NCI-H187 treated with DMSO at 0.1 percent for 48 hours (cell line): ENCODE measurements around the gene DEFB112.

ENCODE experiments used
- DNase-seq: peaks from one replicate; lab custom pipeline; 2025; lab: John Stamatoyannopoulos, UW

DEFB112 gene, protein sequence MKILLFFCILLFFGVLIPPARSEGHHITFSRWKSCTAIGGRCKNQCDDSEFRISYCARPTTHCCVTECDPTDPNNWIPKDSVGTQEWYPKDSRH

DNA sequence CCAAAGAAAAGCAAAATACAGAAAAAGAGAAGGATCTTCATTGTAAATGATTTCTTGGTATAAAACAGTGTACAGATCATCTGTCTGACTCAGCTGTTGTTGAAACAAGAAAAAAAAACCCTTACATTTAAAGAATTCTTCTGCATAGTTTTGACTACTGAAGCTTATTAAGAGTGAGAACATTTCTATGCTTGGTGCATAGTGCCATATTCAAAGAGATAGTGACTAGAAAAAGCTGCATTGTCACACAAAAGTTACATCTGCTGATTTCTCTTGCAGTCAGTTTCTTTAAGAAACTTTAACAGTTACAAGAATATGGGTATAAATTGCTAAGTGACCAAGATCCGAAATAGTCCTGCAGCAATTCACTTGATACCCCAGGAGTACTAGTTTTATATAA, at the start of gene DEFB112:
Gene DEFB112, minus strand, starts transcription at position 101 of the 400 bp plus-strand sequence. Its CDS starts 60 bp downstream, at position 41.
- no peak for DNase-seq

DNA sequence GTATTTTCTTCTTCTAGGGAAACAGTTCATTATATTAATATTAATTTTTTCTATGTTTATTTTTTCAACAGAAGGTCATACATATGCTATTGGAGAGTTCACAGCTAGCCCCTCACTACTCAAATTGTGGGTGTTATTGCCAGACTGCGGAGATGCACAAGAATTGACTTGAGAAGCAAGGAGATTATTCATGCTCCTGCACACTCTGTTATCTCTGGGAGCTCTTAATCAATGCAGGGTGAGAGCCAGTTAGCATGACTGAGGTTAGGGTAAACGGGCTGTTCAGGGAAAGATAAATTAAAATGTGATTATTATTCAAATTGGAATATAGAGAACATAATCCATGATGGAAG, 48.9 kb upstream of the DEFB112 start:
- no peak for DNase-seq

DNA sequence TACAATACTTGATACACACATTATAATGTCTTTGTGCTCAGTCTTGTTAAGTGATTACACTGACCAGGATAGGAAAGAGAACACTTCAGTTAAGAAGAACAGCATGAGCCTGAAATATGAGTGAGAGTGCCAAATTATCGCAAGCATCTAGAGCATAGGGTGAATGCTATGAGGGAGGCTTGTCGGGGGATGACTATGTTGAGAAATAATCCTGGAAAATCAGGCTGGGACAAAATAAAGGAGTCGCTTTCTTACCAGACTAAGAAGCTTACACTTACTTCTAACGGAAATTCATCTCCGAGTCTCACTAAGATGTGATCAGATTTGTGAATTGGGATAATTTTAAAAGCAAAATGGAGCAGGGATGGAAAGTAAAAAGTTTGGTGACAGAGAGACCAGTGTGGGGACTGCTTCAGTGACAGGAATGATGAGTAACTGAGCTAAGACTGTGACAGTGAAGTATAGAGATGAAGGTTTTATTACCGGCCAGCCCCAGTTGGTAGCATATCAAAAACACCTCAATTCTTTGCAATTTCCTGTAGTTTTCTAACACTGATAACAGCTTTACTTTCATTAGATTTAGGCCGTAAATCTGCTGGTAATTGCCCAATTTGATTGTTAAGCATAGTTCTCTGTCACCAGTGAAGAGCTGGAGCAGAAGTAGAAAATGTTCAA, 48.4 kb upstream of the DEFB112 start:
- DNase-seq = no peak

DNA sequence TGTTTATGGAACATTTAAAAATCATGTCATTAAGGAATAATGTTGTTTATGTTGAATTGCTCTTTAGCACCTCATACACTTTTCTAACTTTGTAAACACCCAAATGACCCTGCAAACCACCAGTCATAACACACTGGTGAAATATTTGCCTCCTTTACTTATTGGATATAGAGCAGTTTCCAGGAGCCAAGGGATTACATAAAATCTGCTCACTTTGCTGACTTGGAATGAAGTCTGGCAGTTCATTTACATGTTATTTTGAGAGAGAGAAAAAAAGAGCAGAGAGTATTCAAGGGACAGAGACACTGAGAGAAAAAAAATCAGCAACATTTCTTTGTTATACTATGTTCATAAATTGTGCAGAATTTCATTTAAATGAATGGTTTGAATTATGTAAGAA, 46.6 kb upstream of the DEFB112 start:
- no peak for DNase-seq

DNA sequence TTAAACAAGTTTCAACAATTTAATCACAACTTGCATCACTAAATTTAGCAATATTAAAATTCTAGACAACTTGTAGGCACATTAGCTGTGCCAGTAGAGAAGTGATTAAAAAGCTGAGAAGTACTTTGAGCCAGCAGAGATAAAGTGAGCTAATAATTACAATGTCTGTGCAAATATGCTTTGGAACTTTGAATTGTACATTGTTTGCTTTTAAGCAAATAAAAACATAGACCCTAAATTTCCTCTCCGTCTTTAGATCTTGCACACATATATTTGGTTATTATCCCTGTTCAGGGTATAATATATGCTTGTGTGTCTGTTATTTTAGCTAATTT, 44.2 kb upstream of the DEFB112 start:
- DNase-seq = no peak

DNA sequence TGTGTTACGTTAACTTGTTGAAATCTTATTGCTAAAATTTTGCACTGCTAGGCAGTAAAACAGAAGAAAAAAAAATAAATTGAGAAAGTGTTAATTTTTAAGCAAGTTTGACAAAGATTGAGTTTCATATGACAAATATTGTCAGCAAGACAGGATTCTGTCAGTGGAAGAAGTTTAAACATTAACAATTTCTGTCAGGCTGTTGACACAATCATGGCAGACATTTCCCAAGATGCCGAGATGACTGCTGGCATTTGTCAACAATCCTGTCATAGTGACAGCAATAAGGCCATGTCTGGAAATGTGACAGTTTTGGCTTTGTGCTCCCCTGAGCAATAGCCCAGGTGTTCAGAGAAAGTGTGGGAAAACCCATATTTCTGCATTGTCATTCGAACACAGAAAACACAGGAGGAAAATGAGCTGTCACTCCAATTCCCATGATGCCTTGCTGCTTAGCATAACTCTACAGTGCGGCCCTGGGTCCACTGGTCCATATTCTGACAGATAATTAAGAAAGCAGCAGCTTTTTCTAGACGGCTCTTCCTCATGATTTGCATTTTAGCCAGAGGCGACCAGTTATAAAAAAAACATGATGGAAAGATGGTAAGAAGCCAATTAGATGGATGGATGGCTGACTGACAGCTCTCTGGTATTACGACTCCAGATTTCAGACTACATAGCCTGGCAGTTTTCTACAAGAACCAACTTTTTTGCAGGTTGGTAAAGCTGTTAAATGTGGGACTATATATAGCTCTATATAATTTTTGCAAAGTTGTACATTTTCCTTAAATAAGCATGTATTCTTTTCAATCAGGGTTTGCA, 43.6 kb upstream of the DEFB112 start:
- DNase-seq = no peak

- no peak for DNase-seq
Measured at GRCh38 chr6:50091641-50092040, 41.9 kb upstream of the DEFB112 start.

GRCh38 chr6:50089911-50090310, 40.2 kb upstream of the DEFB112 start:
- no peak for DNase-seq

- no peak for DNase-seq
Measured at GRCh38 chr6:50087231-50087954, 37.7 kb upstream of the DEFB112 start.

DNA sequence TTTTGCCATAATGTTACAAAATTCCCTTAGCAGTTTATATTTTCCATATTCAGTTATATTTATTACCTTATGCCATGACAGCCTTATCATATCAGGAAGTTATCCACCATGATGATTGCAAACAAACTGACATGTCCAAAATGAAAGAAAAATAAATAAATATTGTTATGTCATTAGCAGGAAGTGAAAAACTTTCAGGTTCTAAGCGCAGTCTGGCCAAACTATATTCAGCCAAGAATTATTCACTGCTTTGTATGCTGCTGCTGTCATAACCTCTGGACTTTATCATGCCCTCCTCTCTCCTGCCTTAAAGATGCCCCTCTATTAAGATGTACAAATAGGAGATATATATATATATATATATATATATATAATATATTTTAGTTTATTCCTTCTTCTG, 27.7 kb upstream of the DEFB112 start:
- DNase-seq = no peak

- DNase-seq = no peak
Measured at GRCh38 chr6:50076431-50076830, 26.7 kb upstream of the DEFB112 start.

- DNase-seq = no peak
Measured at GRCh38 chr6:50071921-50072320, 22.2 kb upstream of the DEFB112 start.

- no peak for DNase-seq
Measured at GRCh38 chr6:50070101-50070500, 20.4 kb upstream of the DEFB112 start.

DNA sequence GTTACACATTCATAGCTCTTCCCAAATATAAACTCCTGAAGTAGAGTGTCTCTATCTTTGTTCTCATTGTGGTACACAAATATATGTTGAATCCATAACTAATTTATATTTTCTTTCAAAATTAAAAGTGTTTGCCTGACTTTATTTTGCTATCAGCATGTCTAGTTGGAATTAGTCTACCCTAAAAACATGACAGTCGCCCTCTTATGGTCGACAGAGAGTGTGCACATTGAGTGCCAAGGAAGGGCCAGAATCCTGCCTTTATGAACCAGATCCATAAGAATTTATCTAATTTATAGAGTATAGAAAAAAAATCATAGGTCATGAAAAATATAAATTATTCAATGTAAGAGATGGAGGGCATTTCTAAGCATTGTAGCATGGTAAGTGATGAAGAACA, 12.3 kb upstream of the DEFB112 start:
- DNase-seq = no peak

GRCh38 chr6:50056242-50056641, 6.5 kb upstream of the DEFB112 start:
- no peak for DNase-seq

DNA sequence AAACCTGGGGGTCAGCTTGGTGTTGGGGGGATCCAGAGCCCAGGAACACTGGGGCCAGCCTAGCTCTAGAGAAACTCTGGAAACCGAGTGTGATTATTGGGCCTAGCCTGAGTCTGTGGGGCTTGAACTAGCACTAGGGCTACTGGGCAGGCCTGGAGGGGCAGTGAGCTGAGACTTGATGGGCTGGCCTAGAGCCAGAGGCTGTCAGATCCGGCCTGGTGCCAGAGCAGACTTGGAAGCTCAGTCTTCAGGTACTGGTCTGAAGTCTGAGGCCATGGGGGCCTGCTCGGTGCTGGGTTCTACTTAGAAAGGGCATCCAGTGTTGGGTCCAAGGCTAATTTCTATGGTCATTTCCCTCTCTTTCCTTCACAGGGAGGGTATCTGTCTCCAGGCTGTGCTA, 2.7 kb downstream of the DEFB112 start:
- DNase-seq = no peak

DNA sequence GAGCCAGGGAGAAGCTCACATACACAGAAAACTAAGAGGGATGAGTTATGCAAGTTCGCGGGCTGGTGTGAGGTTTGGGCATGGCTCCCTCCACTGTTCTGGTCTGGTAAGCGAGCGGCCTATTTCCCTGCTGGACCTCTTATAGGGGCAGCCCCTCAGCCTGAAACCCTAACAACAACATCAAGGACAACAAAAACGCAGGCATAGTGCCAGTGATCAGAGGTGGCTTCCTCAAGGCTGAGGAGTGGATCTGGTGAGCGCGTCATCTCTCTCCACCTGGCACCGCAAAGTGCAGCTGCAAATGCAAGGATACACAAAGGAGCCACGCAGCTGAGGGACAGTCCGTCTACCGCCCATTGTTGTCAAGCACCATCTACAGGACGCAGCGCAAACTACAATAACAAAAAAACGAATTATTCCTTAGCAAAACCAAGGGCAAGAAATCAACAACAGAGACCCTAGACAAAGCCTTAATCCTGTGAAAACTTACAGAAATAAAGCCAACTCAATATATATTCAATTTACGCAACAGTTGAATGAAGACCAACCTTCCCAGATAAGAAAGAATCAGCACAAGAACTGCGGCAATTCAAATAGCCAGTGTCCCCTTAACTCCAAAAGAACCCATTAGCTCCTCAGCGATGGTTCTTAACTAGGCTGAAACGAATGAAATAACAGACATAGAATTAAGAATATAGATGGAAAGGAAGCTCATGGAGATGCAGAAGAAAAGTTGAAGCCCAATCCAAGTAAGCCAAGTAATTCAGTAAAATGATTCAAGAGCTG, 18.8 kb downstream of the DEFB112 start:
- DNase-seq = peak; percentile 5

DNA sequence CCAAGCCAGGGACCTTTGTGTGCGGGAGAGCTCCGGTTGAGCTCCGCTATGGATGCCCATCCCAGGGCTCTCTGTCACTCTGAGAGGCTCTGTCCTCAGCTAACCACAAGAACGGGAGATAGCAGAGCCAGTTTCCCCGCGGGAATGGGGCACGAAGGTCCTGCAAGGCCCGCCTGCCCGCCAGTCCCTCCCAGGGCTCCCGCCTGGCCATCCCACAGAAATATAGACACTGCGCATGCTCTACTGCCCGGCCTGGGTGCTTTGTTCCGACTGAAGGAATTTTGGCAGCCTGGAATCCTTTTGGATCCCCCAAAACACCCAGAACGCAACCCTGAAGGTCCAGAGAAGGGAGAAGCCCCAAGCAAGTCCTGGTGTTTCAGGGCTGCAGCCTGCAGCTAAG, 19.4 kb downstream of the DEFB112 start:
- no peak for DNase-seq

DNA sequence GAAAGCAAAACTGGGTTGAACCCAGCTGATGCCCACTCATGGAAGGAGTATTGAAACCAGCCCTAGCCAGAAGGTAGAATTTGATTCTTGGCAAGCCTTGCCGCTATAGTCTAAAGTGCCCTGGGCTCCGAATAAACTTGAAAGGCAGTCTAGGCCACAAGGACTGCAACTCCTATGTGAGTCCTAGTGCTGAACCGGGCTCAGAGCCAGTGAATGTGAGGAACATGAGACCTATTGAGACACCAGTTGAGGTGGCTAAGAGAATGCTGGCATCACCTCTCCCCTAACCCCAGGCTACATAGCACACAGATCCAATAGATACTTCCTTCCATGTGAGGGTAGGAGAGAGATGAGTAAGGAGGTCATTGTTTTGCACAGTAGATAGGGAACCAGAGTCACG, 24.5 kb downstream of the DEFB112 start:
- DNase-seq = no peak

- no peak for DNase-seq
Measured at GRCh38 chr6:50021894-50022293, 27.8 kb downstream of the DEFB112 start, which contains the start of gene DEFB110. Gene DEFB110, minus strand, starts transcription at chr6:50021994. Its CDS starts 59 bp downstream, at chr6:50021935.

GRCh38 chr6:50007819-50008218, 41.9 kb downstream of the DEFB112 start:
- no peak for DNase-seq

DNA sequence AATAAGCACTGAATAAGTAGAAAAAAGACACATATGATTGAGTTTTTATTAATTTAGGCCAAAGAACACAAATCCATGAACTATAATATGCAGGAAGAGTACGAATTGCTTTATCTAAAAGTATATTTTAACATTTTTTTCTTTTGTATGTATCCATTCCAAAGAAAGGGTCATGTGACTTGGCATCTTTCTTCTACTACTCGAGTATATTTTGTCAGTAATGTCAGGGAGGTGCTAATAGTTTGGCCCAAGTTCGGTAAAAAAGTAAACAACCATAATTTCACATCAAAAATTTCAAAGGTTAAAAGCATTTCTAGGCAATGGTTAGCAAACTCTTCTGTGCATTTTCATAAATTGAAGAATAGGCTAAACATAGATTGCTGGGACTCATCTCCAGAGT, 46.6 kb downstream of the DEFB112 start:
- no peak for DNase-seq
